MM.1S (cell line): ENCODE measurements around the gene CTNNBL1.

ENCODE experiments used
- DNase-seq: peaks from one replicate; pipeline ENCODE4 v3.0.0-alpha.2; 2015
- H2AFZ ChIP-seq: fragments of 300-600 bp; sonication (generic); 2 replicates; pipeline ENCODE4 v1.6.0; 2016; ENCODE audit warnings: antibody characterized with exemption, low read length
- H3F3A ChIP-seq: fragments of 300-600 bp; sonication (generic); 2 replicates; pipeline ENCODE4 v1.6.1; 2016; ENCODE audit warnings: mild to moderate bottlenecking, antibody characterized with exemption, low read length, moderate library complexity, mixed read lengths; ENCODE audit not compliant: insufficient read depth
- H3K27ac ChIP-seq: fragments of 300-600 bp; sonication (generic); 2 replicates; pipeline ENCODE4 v1.5.1; 2016; ENCODE audit warnings: mild to moderate bottlenecking, low read length
- H3K27me3 ChIP-seq: fragments of 300-600 bp; sonication (generic); replicated peaks from 2 replicates; pipeline ENCODE4 v1.6.0; 2016; ENCODE audit warnings: low read length; ENCODE audit not compliant: insufficient read depth
- H3K36me3 ChIP-seq: fragments of 300-600 bp; sonication (generic); replicated peaks from 2 replicates; pipeline ENCODE4 v1.6.1; 2016; ENCODE audit warnings: mild to moderate bottlenecking, low read length, mixed read lengths; ENCODE audit not compliant: insufficient read depth
- H3K4me1 ChIP-seq: fragments of 300-600 bp; sonication (generic); 2 replicates; pipeline ENCODE4 v1.6.1; 2016; ENCODE audit warnings: low read length, mixed read lengths
- H3K4me2 ChIP-seq: fragments of 300-600 bp; sonication (generic); 2 replicates; pipeline ENCODE4 v1.6.0; 2016; ENCODE audit warnings: low read depth, low read length
- H3K4me3 ChIP-seq: fragments of 300-600 bp; sonication (generic); 2 replicates; pipeline ENCODE4 v1.5.1; 2016; ENCODE audit warnings: low read length, mixed read lengths
- H3K79me2 ChIP-seq: fragments of 300-600 bp; sonication (generic); 2 replicates; pipeline ENCODE4 v1.6.1; 2016; ENCODE audit warnings: mixed run types, low read length, mixed read lengths
- H3K9ac ChIP-seq: fragments of 300-600 bp; sonication (generic); 2 replicates; pipeline ENCODE4 v1.6.1; 2016; ENCODE audit warnings: low read length, mixed read lengths
- H3K9me2 ChIP-seq: fragments of 300-600 bp; sonication (generic); replicated peaks from 2 replicates; pipeline ENCODE4 v1.6.1; 2016; ENCODE audit warnings: mild to moderate bottlenecking, low read length, mixed read lengths; ENCODE audit not compliant: insufficient read depth
- H3K9me3 ChIP-seq: fragments of 300-600 bp; sonication (generic); replicated peaks from 2 replicates; pipeline ENCODE4 v1.6.1; 2016; ENCODE audit warnings: mild to moderate bottlenecking, low read length, mixed read lengths; ENCODE audit not compliant: insufficient read depth
- H4K20me1 ChIP-seq: fragments of 300-600 bp; sonication (generic); 2 replicates; pipeline ENCODE4 v1.6.1; 2016; ENCODE audit warnings: mild to moderate bottlenecking, low read length, moderate library complexity, mixed read lengths; ENCODE audit not compliant: insufficient read depth
- EZH2 ChIP-seq: fragments of 300-600 bp; sonication (generic); optimal IDR thresholded peaks from 2 replicates; pipeline ENCODE3; 2017; ENCODE audit warnings: low read depth, mild to moderate bottlenecking, antibody characterized with exemption, low read length, mixed read lengths
- EZH2phosphoT487 ChIP-seq: fragments of 300-600 bp; sonication (generic); IDR thresholded peaks from 2 replicates; pipeline ENCODE4 v1.6.1; 2018; ENCODE audit warnings: antibody characterized with exemption, low read length
- TF ChIP-seq, protein P1 (sequence below): fragments of 300-600 bp; sonication (generic); IDR thresholded peaks from 2 replicates; pipeline ENCODE4 v1.5.1; 2016; ENCODE audit warnings: antibody characterized with exemption, low read length, mixed read lengths

CTNNBL1 gene

DNA sequence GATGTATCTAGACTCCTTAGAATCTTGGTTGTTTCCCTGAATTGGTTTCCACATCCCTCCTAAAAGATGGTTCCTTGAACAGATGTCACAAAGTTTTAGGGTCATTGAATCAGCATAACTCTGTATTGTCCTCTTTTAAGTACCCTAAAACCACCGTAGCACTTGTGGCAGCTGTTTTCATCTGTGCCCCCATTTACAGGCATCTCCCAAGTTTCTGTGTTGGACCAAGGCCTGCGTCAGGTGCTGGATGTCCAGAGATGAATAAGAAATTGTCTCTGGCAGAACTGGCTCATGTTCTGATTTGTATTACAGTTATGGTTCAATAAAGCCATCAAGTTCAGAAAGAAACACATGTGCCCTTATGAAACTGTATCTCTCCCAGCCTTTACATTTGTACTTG lies 48.3 kb downstream of the CTNNBL1 start:
- H3K36me3 ChIP-seq: no peaks in the 10 kb centered on the region; the same call in 1 of the 2 replicates

DNA sequence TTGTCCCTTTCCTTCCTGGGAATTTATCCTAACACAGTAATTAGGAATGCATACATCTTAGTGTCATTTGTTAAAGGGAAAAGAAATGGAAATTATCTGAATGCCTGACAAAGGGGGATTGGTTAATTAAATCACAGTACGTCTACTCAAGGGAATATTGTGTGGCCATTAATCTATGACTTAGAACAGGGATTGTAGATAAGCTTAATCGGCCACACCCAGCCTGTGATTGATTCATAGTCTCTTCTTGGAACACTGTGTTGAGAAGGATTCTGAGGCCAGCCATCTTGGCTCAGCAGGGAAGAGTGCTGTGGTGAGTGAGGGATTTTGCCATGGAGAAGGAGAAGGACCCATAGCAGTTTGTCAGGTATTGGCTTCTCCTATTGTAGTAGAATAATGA lies 50.5 kb downstream of the CTNNBL1 start:
- Histone ChIP-seq H4K20me1 (no peaks in the 10 kb centered on the region), H3K9me2 (no peaks in the 10 kb centered on the region), H3K79me2 (no peaks in the 10 kb centered on the region), H3K4me2 (no peak overlapping the region), H3K9ac (no peak overlapping the region), H3K9me3 (no peaks in the 10 kb centered on the region), H2AFZ (no peak overlapping the region), H3K4me3 (no peak overlapping the region), H3F3A (no peaks in the 10 kb centered on the region), H3K27ac (no peak overlapping the region), H3K4me1 (no peaks in the 10 kb centered on the region), H3K36me3 (no peaks in the 10 kb centered on the region; the same call in 1 of the 2 replicates), H3K27me3 (no peaks in the 10 kb centered on the region)
- DNase-seq: no peak
- TF ChIP-seq EZH2phosphoT487 (no peak), EZH2 (no peak)
- TF ChIP-seq, protein P1, sequence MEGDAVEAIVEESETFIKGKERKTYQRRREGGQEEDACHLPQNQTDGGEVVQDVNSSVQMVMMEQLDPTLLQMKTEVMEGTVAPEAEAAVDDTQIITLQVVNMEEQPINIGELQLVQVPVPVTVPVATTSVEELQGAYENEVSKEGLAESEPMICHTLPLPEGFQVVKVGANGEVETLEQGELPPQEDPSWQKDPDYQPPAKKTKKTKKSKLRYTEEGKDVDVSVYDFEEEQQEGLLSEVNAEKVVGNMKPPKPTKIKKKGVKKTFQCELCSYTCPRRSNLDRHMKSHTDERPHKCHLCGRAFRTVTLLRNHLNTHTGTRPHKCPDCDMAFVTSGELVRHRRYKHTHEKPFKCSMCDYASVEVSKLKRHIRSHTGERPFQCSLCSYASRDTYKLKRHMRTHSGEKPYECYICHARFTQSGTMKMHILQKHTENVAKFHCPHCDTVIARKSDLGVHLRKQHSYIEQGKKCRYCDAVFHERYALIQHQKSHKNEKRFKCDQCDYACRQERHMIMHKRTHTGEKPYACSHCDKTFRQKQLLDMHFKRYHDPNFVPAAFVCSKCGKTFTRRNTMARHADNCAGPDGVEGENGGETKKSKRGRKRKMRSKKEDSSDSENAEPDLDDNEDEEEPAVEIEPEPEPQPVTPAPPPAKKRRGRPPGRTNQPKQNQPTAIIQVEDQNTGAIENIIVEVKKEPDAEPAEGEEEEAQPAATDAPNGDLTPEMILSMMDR: no peak

More for the DNA sequence above, 48.3 kb downstream of the CTNNBL1 start:
- H3K4me3 ChIP-seq: no peak overlapping the region
- H3K9me2 ChIP-seq: no peaks in the 10 kb centered on the region
- no peaks in the 10 kb centered on the region for H3F3A ChIP-seq
- H2AFZ ChIP-seq: no peak overlapping the region
- H3K9me3 ChIP-seq: no peaks in the 10 kb centered on the region
- H3K27me3 ChIP-seq: no peaks in the 10 kb centered on the region
- no peak overlapping the region for H3K4me2 ChIP-seq
- no peaks in the 10 kb centered on the region for H4K20me1 ChIP-seq
- H3K79me2 ChIP-seq: no peaks in the 10 kb centered on the region
- H3K9ac ChIP-seq: no peak overlapping the region
- TF ChIP-seq, protein P1: no peak
- TF ChIP-seq EZH2phosphoT487 (no peak), EZH2 (no peak)
- no peak overlapping the region for H3K27ac ChIP-seq
- H3K4me1 ChIP-seq: no peaks in the 10 kb centered on the region
- no peak for DNase-seq

GRCh38 chr20:37745553-37745952 lies 51.7 kb downstream of the CTNNBL1 start:
- no peaks in the 10 kb centered on the region for H3K4me1 ChIP-seq
- no peaks in the 10 kb centered on the region; the same call in 1 of the 2 replicates for H3K36me3 ChIP-seq
- H3K9me2 ChIP-seq: no peaks in the 10 kb centered on the region
- H3K4me3 ChIP-seq: no peak overlapping the region
- H3K79me2 ChIP-seq: no peaks in the 10 kb centered on the region
- no peak overlapping the region for H3K9ac ChIP-seq
- no peaks in the 10 kb centered on the region for H3F3A ChIP-seq
- H3K4me2 ChIP-seq: no peak overlapping the region
- DNase-seq: no peak
- H3K27ac ChIP-seq: no peak overlapping the region
- no peak overlapping the region for H2AFZ ChIP-seq
- no peaks in the 10 kb centered on the region for H4K20me1 ChIP-seq
- H3K9me3 ChIP-seq: no peaks in the 10 kb centered on the region
- TF ChIP-seq, protein P1: no peak
- TF ChIP-seq EZH2: no peak
- TF ChIP-seq EZH2phosphoT487: no peak
- no peaks in the 10 kb centered on the region for H3K27me3 ChIP-seq
